HepG2 (cell line): Measurements from ENCODE around the gene TTF2. TPM values are rescaled to one million over a fixed set of nuclear protein-coding genes. Genes with fewer than 3 reads are reported as not detected.

Source experiments
- AFF4 ChIP-seq: sonication (generic); formaldehyde crosslinking; IDR thresholded peaks from 2 replicates; pipeline ENCODE4 v1.4.0; 2020; ENCODE audit warnings: missing genetic modification reagents
- CBX1 ChIP-seq: IDR thresholded peaks from one replicate; pipeline ENCODE4 v1.6.1; 2016; ENCODE audit warnings: antibody characterized with exemption, low read depth
- MEIS1 ChIP-seq: sonication (generic); formaldehyde crosslinking; IDR thresholded peaks from 2 replicates; pipeline ENCODE4 v1.9.0; 2021; ENCODE audit warnings: mild to moderate bottlenecking, missing genetic modification reagents, moderate library complexity, borderline replicate concordance
- PRMT3 ChIP-seq: sonication (generic); formaldehyde crosslinking; IDR thresholded peaks from 2 replicates; pipeline ENCODE4 v1.8.1; 2022; ENCODE audit warnings: low read depth, mild to moderate bottlenecking, moderate library complexity, missing genetic modification reagents, borderline replicate concordance
- TRIM24 ChIP-seq: sonication (generic); formaldehyde crosslinking; IDR thresholded peaks from 2 replicates; pipeline ENCODE4 v1.8.0; 2022; ENCODE audit warnings: mild to moderate bottlenecking, missing genetic modification reagents
- ZBTB46 ChIP-seq: sonication (generic); formaldehyde crosslinking; IDR thresholded peaks from 2 replicates; pipeline ENCODE4 v1.4.0; 2020; ENCODE audit warnings: mild to moderate bottlenecking, missing genetic modification reagents, borderline replicate concordance
- ZNF367 ChIP-seq: sonication (generic); formaldehyde crosslinking; IDR thresholded peaks from 2 replicates; pipeline ENCODE4 v1.4.0; 2020; ENCODE audit warnings: missing genetic modification reagents, borderline replicate concordance
- ZNF782 ChIP-seq: sonication (generic); formaldehyde crosslinking; IDR thresholded peaks from 2 replicates; pipeline ENCODE4 v1.4.0; 2020; ENCODE audit warnings: missing genetic modification reagents, mild to moderate bottlenecking, borderline replicate concordance
- polyA plus RNA-seq, 8 experiments: library from polyadenylated mRNA; depleted of rRNA in 3 of 8; stranded (reverse) in 7 of 8; unstranded in 1 of 8; fragments of >200 nt; fragmentation: Illumina TruSeq in 4 of 8; extraction: Trizol in 4 of 8; gene quantifications; 2 replicates each; pipeline versions ENCODE4 v1.2.1 to v1.2.3, GENCODE V29; 2011 to 2016; ENCODE audit warnings: low read depth in 4 of 8, missing spikeins in 1 of 8, mixed read lengths in 1 of 8; ENCODE audit not compliant: insufficient read depth in 1 of 8
- total RNA-seq, 5 experiments: library from RNA; depleted of rRNA; stranded (reverse); fragments of >200 nt; fragmentation: Illumina TruSeq; extraction: Trizol; gene quantifications; 2 replicates each; pipeline ENCODE4 v1.2.3, GENCODE V29; 2016; ENCODE audit warnings: low read depth in 1 of 5

The TTF2 gene
- total and polyA plus RNA-seq, 2 of the 13 experiments (the other 11 are each of a cell fraction or from before 2014, with no cell fraction given), result 12.8 to 48.9 TPM

- TF ChIP-seq AFF4 (CRISPR knock-in tag), result no peak
- TF ChIP-seq ZNF782 (CRISPR knock-in tag), result no peak
- TF ChIP-seq CBX1, result no peak
- no peak for TF ChIP-seq ZBTB46 (CRISPR knock-in tag)
- TF ChIP-seq PRMT3, result no peak
- no peak for TF ChIP-seq ZNF367 (CRISPR knock-in tag)
- TF ChIP-seq TRIM24 (CRISPR knock-in tag), result no peak
- TF ChIP-seq MEIS1, result no peak
These were observed 39.5 kb upstream of the TTF2 start (continued) for GRCh38 chr1:117020526-117021156.
